Transverse colon (tissue), 4 donors: ENCODE measurements around the gene IQSEC3. TPM values are rescaled to one million over a fixed set of nuclear protein-coding genes. Genes with fewer than 3 reads are reported as not detected.
"Not testable (repeated sequence)": the region's sequence is repeated elsewhere in the genome, so short reads cannot be mapped to it uniquely, and the experiment has no call there.

Source experiments
- DNase-seq: peaks from one replicate; pipeline ENCODE4 v3.0.0-alpha.2; 2019
- H3K27ac ChIP-seq, 4 donors: fragments of 200-600 bp; sonication (generic); 2 replicates each; pipeline ENCODE4 v1.5.1; 2016 to 2018; ENCODE audit warnings: inconsistent platforms in 4 of 4
- H3K27me3 ChIP-seq: fragments of 200-600 bp; sonication (generic); 2 replicates; pipeline ENCODE4 v1.5.1; 2017; ENCODE audit warnings: inconsistent platforms
- H3K36me3 ChIP-seq, 4 donors: fragments of 200-600 bp; sonication (generic); 2 replicates each; pipeline ENCODE4 v1.5.1; 2017 to 2019; ENCODE audit warnings: inconsistent platforms in 4 of 4
- H3K4me1 ChIP-seq, 4 donors: fragments of 200-600 bp; sonication (generic); 2 replicates each; pipeline ENCODE4 v1.5.1; 2017 to 2020; ENCODE audit warnings: inconsistent platforms in 4 of 4
- H3K4me3 ChIP-seq, 4 donors: fragments of 200-600 bp; sonication (generic); 1 replicate in 1 of 4; 2 replicates in 3 of 4; pipeline versions ENCODE4 v1.5.1 to v1.6.1; 2017 to 2019; ENCODE audit warnings: inconsistent platforms in 4 of 4
- H3K9me3 ChIP-seq, 2 donors: fragments of 200-600 bp; sonication (generic); 2 replicates each; pipeline ENCODE4 v1.5.1; 2017 to 2019; ENCODE audit warnings: inconsistent platforms in 2 of 2
- CTCF ChIP-seq, 5 experiments: fragments of 200-600 bp in 3 of 5; fragments of 450-650 bp in 2 of 5; sonication (generic) in 3 of 5; IDR thresholded peaks; 1 replicate in 2 of 5; 2 replicates in 3 of 5; pipeline ENCODE4 v1.5.1; 2016 to 2017; ENCODE audit warnings: antibody characterized with exemption in 5 of 5, inconsistent platforms in 3 of 5, mild to moderate bottlenecking in 2 of 5, moderate library complexity in 1 of 5
- EP300 ChIP-seq: sonication (generic); formaldehyde crosslinking; IDR thresholded peaks from one replicate; pipeline ENCODE4 v1.6.1; 2017; ENCODE audit warnings: antibody characterized with exemption, low read depth
- POLR2A ChIP-seq: fragments of 450-650 bp; IDR thresholded peaks from one replicate; pipeline ENCODE4 v1.6.1; 2016; ENCODE audit warnings: antibody characterized with exemption, mild to moderate bottlenecking, moderate library complexity
- POLR2AphosphoS5 ChIP-seq, 3 donors: sonication (generic); formaldehyde crosslinking; IDR thresholded peaks; one replicate each; pipeline ENCODE4 v1.6.1; 2016; ENCODE audit warnings: antibody characterized with exemption in 3 of 3
- WGBS, 2 donors: methylation state at CpG; one replicate each; pipeline ENCODE4 v1.1.5; 2018; ENCODE audit warnings: low coverage in 1 of 2; 5-methylcytosine and 5-hydroxymethylcytosine counted together
- in situ Hi-C, 4 donors: fragments of 200-750 bp; cut with MboI; loops; one replicate each; pipeline versions ENCODE4 v1.15.0 to v1.15.1; 2017; ENCODE audit warnings: low sequenced_read_pairs in 3 of 4, low pct_ligation_motif_present in 1 of 4, low pct_unique_long_range_greater_than_20kb in 1 of 4
- intact Hi-C: fragments of 100-400 bp; cut with DNase I; formaldehyde crosslinking; loops from one replicate; pipeline ENCODE4 v1.15.1; 2023; ENCODE audit warnings: low total_unique reads
- total RNA-seq, 4 donors: library from RNA; depleted of rRNA; stranded (reverse); fragments of >200 nt; gene quantifications; one replicate each; pipeline ENCODE4 v1.1.0, GENCODE V29; 2016

The IQSEC3 gene
- total RNA-seq, 4 donors from 2014 or later, result 0.16 to 35.4 (median 0.27) TPM; not detected in 1

GRCh38 chr12:47699-48226 is 18.8 kb upstream of the IQSEC3 start:
- WGBS, 2 donors, result 60 to 66% methylated on average over 1 to 3 of the region's 3 CpGs
- not testable (repeated sequence) for H3K4me3 ChIP-seq

GRCh38 chr12:49149-49548 is 17.4 kb upstream of the IQSEC3 start:
- WGBS, 2 donors, result 62 to 74% methylated on average over 5 of the region's 5 CpGs
- H3K27me3 ChIP-seq, result peaks cover 24% of the 10 kb centered on the region

More at GRCh38 chr12:47699-48226, 18.8 kb upstream of the IQSEC3 start:
- H3K9me3 ChIP-seq, in situ Hi-C loops, H3K36me3 ChIP-seq, H3K4me1 ChIP-seq, DNase-seq, H3K27ac ChIP-seq, intact Hi-C loops: not testable (repeated sequence)
- peaks cover 14% of the 10 kb centered on the region for H3K27me3 ChIP-seq

GRCh38 chr12:51087-51486 is 15.5 kb upstream of the IQSEC3 start:
- in situ Hi-C loops, result not testable (repeated sequence)

More at GRCh38 chr12:49149-49548, 17.4 kb upstream of the IQSEC3 start:
- H3K9me3 ChIP-seq, H3K36me3 ChIP-seq, H3K4me3 ChIP-seq, intact Hi-C loops, DNase-seq, H3K27ac ChIP-seq, in situ Hi-C loops, H3K4me1 ChIP-seq: not testable (repeated sequence)

GRCh38 chr12:51962-52361 is 14.6 kb upstream of the IQSEC3 start:
- peaks cover 47% of the 10 kb centered on the region for H3K27me3 ChIP-seq
- H3K4me1 ChIP-seq, H3K9me3 ChIP-seq, H3K27ac ChIP-seq, in situ Hi-C loops, DNase-seq, H3K36me3 ChIP-seq, H3K4me3 ChIP-seq, intact Hi-C loops: not testable (repeated sequence)
- WGBS, 2 donors, result 78 to 81% methylated on average over 6 of the region's 6 CpGs

More at GRCh38 chr12:51087-51486, 15.5 kb upstream of the IQSEC3 start:
- H3K4me1 ChIP-seq, H3K9me3 ChIP-seq, H3K27ac ChIP-seq, intact Hi-C loops, DNase-seq, H3K36me3 ChIP-seq, H3K4me3 ChIP-seq: not testable (repeated sequence)
- WGBS, 2 donors, result 51 to 65% methylated on average over 5 of the region's 5 CpGs
- peaks cover 38% of the 10 kb centered on the region for H3K27me3 ChIP-seq

- H3K4me3 ChIP-seq, DNase-seq, H3K4me1 ChIP-seq, in situ Hi-C loops, H3K9me3 ChIP-seq, intact Hi-C loops, H3K27ac ChIP-seq, H3K36me3 ChIP-seq: not testable (repeated sequence)
- 51 to 53% methylated on average over 3 to 4 of the region's 4 CpGs for WGBS, 2 donors
- H3K27me3 ChIP-seq, result peaks cover 59% of the 10 kb centered on the region
Observed at GRCh38 chr12:52902-53734, 13.4 kb upstream of the IQSEC3 start.

GRCh38 chr12:53735-54730 is 12.5 kb upstream of the IQSEC3 start:
- 32 to 39% methylated on average over 4 of the region's 4 CpGs for WGBS, 2 donors

More at GRCh38 chr12:53735-54730, 12.5 kb upstream of the IQSEC3 start:
- no peak for DNase-seq
- intact Hi-C loops (no loop called here), in situ Hi-C loops (no loop called here)
- Histone ChIP-seq H3K27me3 (peaks cover 64% of the 10 kb centered on the region), H3K4me3 (no peak overlapping the region), H3K36me3 (no peaks in the 10 kb centered on the region), H3K9me3 (no peaks in the 10 kb centered on the region), H3K27ac (no peak overlapping the region), H3K4me1 (no peaks in the 10 kb centered on the region)
- TF ChIP-seq CTCF (IDR thresholded peaks at IDR 0.05), result no peak
- TF ChIP-seq EP300, result no peak
- TF ChIP-seq POLR2AphosphoS5 (IDR thresholded peaks at IDR 0.05), result no peak
- TF ChIP-seq POLR2A, result no peak
